ENCODE measurements around the gene MAP6.

Gene MAP6

GRCh38 chr11:75667255-75667830 lies 1.5 kb downstream of the MAP6 start:
- ChIA-PET POLR2A (no interaction called here), CTCF (no interaction called here)
- DNase-seq (ENCODE audit: extremely low spot score), result peak; percentile 43
- TF ChIP-seq CTCF (IDR thresholded peaks at IDR 0.05; ENCODE audit: control extremely low read depth, extremely low read depth, low read depth, missing control alignments), result no peak

- ChIA-PET CTCF (interaction anchor here (1.2 to 1.4 kb wide), 3 partner anchors 12 to 15 kb away, joined by 3 to 4 read pairs (median 3); no protein-coding TSS in a partner anchor), POLR2A (interaction anchor here (0.6 kb wide), 1 partner anchor 83 kb away, joined by 9 read pairs; no protein-coding TSS in a partner anchor)
- no peak for TF ChIP-seq CTCF (IDR thresholded peaks at IDR 0.05; ENCODE audit: control extremely low read depth, extremely low read depth, low read depth, missing control alignments)
- no peak for DNase-seq (ENCODE audit: extremely low spot score)
Measured at GRCh38 chr11:75665990-75666389, 2.8 kb downstream of the MAP6 start.

GRCh38 chr11:75665126-75665525 lies 3.7 kb downstream of the MAP6 start:
- no peak for TF ChIP-seq CTCF (IDR thresholded peaks at IDR 0.05; ENCODE audit: control extremely low read depth, extremely low read depth, low read depth, missing control alignments)
- no peak for DNase-seq (ENCODE audit: extremely low spot score)
- ChIA-PET POLR2A (no interaction called here), CTCF (interaction anchor here (1.2 to 1.4 kb wide), 2 partner anchors 11 to 13 kb away, joined by 3 read pairs; no protein-coding TSS in a partner anchor)

- no peak for TF ChIP-seq CTCF (IDR thresholded peaks at IDR 0.05; ENCODE audit: control extremely low read depth, extremely low read depth, low read depth, missing control alignments)
- ChIA-PET CTCF (interaction anchor here (0.9 kb wide), 1 partner anchor 14 kb away, joined by 3 read pairs; no protein-coding TSS in a partner anchor), POLR2A (no interaction called here)
- DNase-seq (ENCODE audit: extremely low spot score), result no peak
Measured at GRCh38 chr11:75664389-75664788, 4.4 kb downstream of the MAP6 start.

GRCh38 chr11:75663808-75664207 lies 5.0 kb downstream of the MAP6 start:
- no peak for TF ChIP-seq CTCF (IDR thresholded peaks at IDR 0.05; ENCODE audit: control extremely low read depth, extremely low read depth, low read depth, missing control alignments)
- ChIA-PET POLR2A (no interaction called here), CTCF (interaction anchor here (0.9 kb wide), 1 partner anchor 14 kb away, joined by 3 read pairs; no protein-coding TSS in a partner anchor)
- DNase-seq (ENCODE audit: extremely low spot score), result no peak

GRCh38 chr11:75659836-75660235 lies 9.0 kb downstream of the MAP6 start:
- CTCF ChIA-PET, result no interaction called here
- POLR2A ChIA-PET, result no interaction called here
- no peak for TF ChIP-seq CTCF (IDR thresholded peaks at IDR 0.05; ENCODE audit: control extremely low read depth, extremely low read depth, low read depth, missing control alignments)
- DNase-seq (ENCODE audit: extremely low spot score), result no peak

Data from GM10248 (cell line).